WTC11 (cell line): ENCODE data around the gene COA1. TPM values are rescaled to one million over a fixed set of nuclear protein-coding genes. Genes with fewer than 3 reads are reported as not detected.
A peak's percentile ranks its signal among the peaks of the same experiment; 100 is the strongest.

Experiments
- ATAC-seq: fragments of 200-7000 bp; cut with Tn5 transposase; 2 replicates; pipeline ENCODE4 v1.10.0; 2021; ENCODE audit warnings: mild to moderate bottlenecking, moderate library complexity
- Bru-seq: library from RNA; stranded (reverse); fragments of 400-500 nt; gene quantifications from one replicate; lab custom pipeline; 2021; lab: Mats Ljungman, UMichigan
- CTCF ChIA-PET: fragments of 300-600 bp; sonication (Branson Sonifier 250); formaldehyde crosslinking; loops from one replicate; lab custom pipeline; 2021; ENCODE audit warnings: antibody characterized with exemption; lab: Charles Lee
- POLR2A ChIA-PET: fragments of 350-600 bp; sonication (Branson Sonifier 250); formaldehyde crosslinking; loops from one replicate; lab custom pipeline; 2021; ENCODE audit warnings: antibody characterized with exemption; lab: Charles Lee
- DNase-seq: peaks from one replicate; pipeline ENCODE4 v3.0.0; 2021; ENCODE audit warnings: low spot score
- H3K27ac Mint-ChIP-seq: 2 replicates; pipeline ENCODE4 v1.8.0; 2021; ENCODE audit warnings: mixed read lengths
- H3K27me3 Mint-ChIP-seq: 2 replicates; pipeline ENCODE4 v1.8.0; 2021; ENCODE audit warnings: low read depth, mild to moderate bottlenecking, moderate library complexity, mixed read lengths
- H3K36me3 Mint-ChIP-seq: 2 replicates; pipeline ENCODE4 v1.8.0; 2021; ENCODE audit warnings: mixed read lengths
- H3K4me1 Mint-ChIP-seq: 2 replicates; pipeline ENCODE4 v1.8.0; 2022; ENCODE audit warnings: mixed read lengths
- H3K4me3 Mint-ChIP-seq: 2 replicates; pipeline ENCODE4 v1.8.0; 2021; ENCODE audit warnings: mild to moderate bottlenecking, moderate library complexity, mixed read lengths
- H3K9me3 Mint-ChIP-seq: 2 replicates; pipeline ENCODE4 v1.8.0; 2021; ENCODE audit warnings: mixed read lengths
- CREB1 ChIP-seq: sonication (generic); formaldehyde crosslinking; IDR thresholded peaks from 2 replicates; pipeline ENCODE4 v1.8.0; 2023; ENCODE audit warnings: mild to moderate bottlenecking, missing genetic modification reagents
- CREM ChIP-seq: sonication (generic); formaldehyde crosslinking; IDR thresholded peaks from 2 replicates; pipeline ENCODE4 v1.8.1; 2022; ENCODE audit warnings: mild to moderate bottlenecking, missing genetic modification reagents, moderate library complexity
- ELF4 ChIP-seq: sonication (generic); formaldehyde crosslinking; IDR thresholded peaks from 2 replicates; pipeline ENCODE4 v1.8.1; 2022; ENCODE audit warnings: low read depth, mild to moderate bottlenecking, moderate library complexity, missing genetic modification reagents
- ESRRA ChIP-seq: sonication (generic); formaldehyde crosslinking; IDR thresholded peaks from 2 replicates; pipeline ENCODE4 v1.8.1; 2022; ENCODE audit warnings: mild to moderate bottlenecking, missing genetic modification reagents, borderline replicate concordance
- FOXK1 ChIP-seq: sonication (generic); formaldehyde crosslinking; IDR thresholded peaks from 2 replicates; pipeline ENCODE4 v1.8.0; 2022; ENCODE audit warnings: mild to moderate bottlenecking, moderate library complexity, missing genetic modification reagents
- FOXP1 ChIP-seq: sonication (generic); formaldehyde crosslinking; IDR thresholded peaks from 2 replicates; pipeline ENCODE4 v1.8.0; 2022; ENCODE audit warnings: missing genetic modification reagents, mild to moderate bottlenecking, moderate library complexity, borderline replicate concordance
- GABPB1 ChIP-seq: sonication (generic); formaldehyde crosslinking; IDR thresholded peaks from 2 replicates; pipeline ENCODE4 v1.8.1; 2023; ENCODE audit warnings: mild to moderate bottlenecking, missing genetic modification reagents
- JAZF1 ChIP-seq: fragments of 250-450 bp; sonication (Bioruptor Pico); IDR thresholded peaks from 2 replicates; pipeline ENCODE4 v1.9.0; 2021; ENCODE audit warnings: moderate library complexity, mild to moderate bottlenecking, inconsistent platforms
- MYBL2 ChIP-seq: sonication (generic); formaldehyde crosslinking; IDR thresholded peaks from 2 replicates; pipeline ENCODE4 v1.8.1; 2023; ENCODE audit warnings: mild to moderate bottlenecking, moderate library complexity, missing genetic modification reagents
- NFE2L1 ChIP-seq: sonication (generic); formaldehyde crosslinking; IDR thresholded peaks from 2 replicates; pipeline ENCODE4 v1.8.1; 2023; ENCODE audit warnings: missing genetic modification reagents
- RELA ChIP-seq: sonication (generic); formaldehyde crosslinking; IDR thresholded peaks from 2 replicates; pipeline ENCODE4 v1.8.1; 2022; ENCODE audit warnings: missing genetic modification reagents, mild to moderate bottlenecking, borderline replicate concordance
- TEAD1 ChIP-seq: sonication (generic); formaldehyde crosslinking; IDR thresholded peaks from 2 replicates; pipeline ENCODE4 v1.8.0; 2022; ENCODE audit warnings: mild to moderate bottlenecking, missing genetic modification reagents
- ZNF416 ChIP-seq: fragments of 250-450 bp; sonication (Bioruptor Pico); IDR thresholded peaks from 2 replicates; pipeline ENCODE4 v1.9.0; 2021; ENCODE audit warnings: mild to moderate bottlenecking, inconsistent platforms
- long read RNA-seq, 3 experiments: library from RNA in 1 of 3; library from capped mRNA in 1 of 3; library from polyadenylated mRNA in 1 of 3; unstranded in 2 of 3; stranded (forward) in 1 of 3; transcript quantifications; one replicate each; pipeline ENCODE4 v2.0.0, GENCODE V29; 2021
- total RNA-seq: library from RNA; stranded (reverse); gene quantifications from 3 replicates; pipeline ENCODE4 v1.2.3, GENCODE V29; 2021
- TF ChIP-seq, protein P1 (sequence below): sonication (generic); formaldehyde crosslinking; IDR thresholded peaks from 2 replicates; pipeline ENCODE4 v1.8.0; 2022; ENCODE audit warnings: mild to moderate bottlenecking, missing genetic modification reagents
- TF ChIP-seq, protein P2 (sequence below): fragments of 250-450 bp; sonication (Bioruptor Pico); IDR thresholded peaks from 2 replicates; pipeline ENCODE4 v1.9.0; 2021; ENCODE audit warnings: mild to moderate bottlenecking
- TF ChIP-seq, protein P3 (sequence below): sonication (generic); formaldehyde crosslinking; IDR thresholded peaks from 2 replicates; pipeline ENCODE4 v1.8.0; 2022; ENCODE audit warnings: missing genetic modification reagents
- TF ChIP-seq, protein P4 (sequence below): sonication (generic); formaldehyde crosslinking; IDR thresholded peaks from 2 replicates; pipeline ENCODE4 v1.8.1; 2023; ENCODE audit warnings: mild to moderate bottlenecking, missing genetic modification reagents
- TF ChIP-seq, protein P5 (sequence below): sonication (generic); formaldehyde crosslinking; IDR thresholded peaks from 2 replicates; pipeline ENCODE4 v1.8.0; 2022; ENCODE audit warnings: mild to moderate bottlenecking, missing genetic modification reagents
- TF ChIP-seq, protein P6 (sequence below): sonication (generic); formaldehyde crosslinking; IDR thresholded peaks from 2 replicates; pipeline ENCODE4 v1.8.1; 2022; ENCODE audit warnings: low read depth, mild to moderate bottlenecking, moderate library complexity, missing genetic modification reagents, borderline replicate concordance
- TF ChIP-seq, protein P7 (sequence below): sonication (generic); formaldehyde crosslinking; IDR thresholded peaks from 2 replicates; pipeline ENCODE4 v1.8.0; 2022; ENCODE audit warnings: mild to moderate bottlenecking, missing genetic modification reagents
- TF ChIP-seq, protein P8 (sequence below): sonication (generic); formaldehyde crosslinking; IDR thresholded peaks from 2 replicates; pipeline ENCODE4 v1.8.1; 2023; ENCODE audit warnings: mild to moderate bottlenecking, missing genetic modification reagents

COA1 gene, protein sequence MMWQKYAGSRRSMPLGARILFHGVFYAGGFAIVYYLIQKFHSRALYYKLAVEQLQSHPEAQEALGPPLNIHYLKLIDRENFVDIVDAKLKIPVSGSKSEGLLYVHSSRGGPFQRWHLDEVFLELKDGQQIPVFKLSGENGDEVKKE
- total RNA-seq = 132 to 148 TPM (median 146 TPM) in 3 replicates
- Bru-seq, nascent RNA = percentile 92 among the genes with signal in this experiment
- long read RNA-seq, experiment 1, transcript COA1-201 (6 exons, 927 nt) = major isoform, 118 of 193 reads
- long read RNA-seq, experiment 1, partial matches to known transcripts = 30 of 193 reads
- long read RNA-seq, experiment 1, other reads (novel, unspliced or antisense) = 32 of 193 reads
- long read RNA-seq, experiment 2, transcript COA1-203 (5 exons, 2,448 nt) = minor isoform, 22 of 197 reads
- long read RNA-seq, experiment 2, transcript COA1-201 (6 exons, 927 nt) = major isoform, 108 of 197 reads
- long read RNA-seq, experiment 2, partial matches to known transcripts = 34 of 197 reads
- long read RNA-seq, experiment 2, other reads (novel, unspliced or antisense) = 31 of 197 reads
- long read RNA-seq, experiment 3, transcript COA1-201 (6 exons, 927 nt) = major isoform, 266 of 387 reads
- long read RNA-seq, experiment 3, partial matches to known transcripts = 80 of 387 reads
- long read RNA-seq, experiment 3, other reads (novel, unspliced or antisense) = 38 of 387 reads

DNA sequence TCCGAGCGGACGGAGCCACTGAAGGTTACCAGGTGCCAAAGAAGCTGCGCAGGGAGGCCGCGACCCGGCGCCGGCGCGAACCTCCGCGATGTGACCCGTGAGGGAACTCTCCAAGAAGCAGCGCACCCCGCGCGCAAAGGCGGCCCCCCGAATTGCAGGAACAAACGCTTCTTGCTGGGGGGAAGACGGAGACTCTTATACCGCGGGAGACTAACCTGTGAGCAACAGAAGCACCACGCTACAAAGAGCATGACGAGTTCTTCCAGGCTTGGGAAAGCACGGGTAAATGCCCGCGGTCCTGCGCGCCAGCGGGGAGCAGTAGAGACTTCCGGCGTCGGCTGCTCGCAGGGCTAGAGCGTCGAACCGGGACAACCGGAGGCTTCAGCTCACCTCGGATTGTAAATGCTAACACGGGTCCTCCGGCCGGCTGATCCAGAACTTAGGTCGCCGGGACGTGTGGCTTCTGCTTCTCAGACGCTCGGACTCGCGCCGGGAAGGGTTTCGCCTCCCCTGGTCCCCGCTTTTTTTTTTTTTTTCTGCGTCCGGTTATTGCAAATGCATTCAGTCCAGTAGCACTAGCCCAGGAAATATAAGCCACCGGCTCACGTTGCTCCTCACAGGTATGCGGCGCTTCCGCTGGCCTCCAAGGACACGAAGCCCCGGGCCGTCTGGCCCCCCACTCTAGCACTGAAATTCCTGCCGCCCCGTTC is at the start of gene COA1:
TSS of gene COA1 (minus strand) at position 310 of the 710 bp plus-strand sequence. CDS start 80,909 bp downstream, outside the sequence.
- ChIA-PET POLR2A (interaction anchor here (0.6 to 1.1 kb wide), 6 partner anchors 28 to 502 kb away, joined by 3 to 7 read pairs (median 3); partner anchors contain the start of gene STK17A), CTCF (interaction anchor here (0.8 to 3.5 kb wide), 6 partner anchors 8 to 492 kb away, joined by 3 to 45 read pairs (median 4); partner anchors contain the start of gene STK17A)
- no peaks in the 10 kb centered on the region for H3K9me3 Mint-ChIP-seq
- H3K27ac Mint-ChIP-seq = peak within 1 kb of the TSS; percentile 90
- no peaks in the 10 kb centered on the region for H3K27me3 Mint-ChIP-seq
- ATAC-seq (peak; percentile 97), DNase-seq (peak; percentile 74)
- peaks cover 3% of the 10 kb centered on the region for H3K36me3 Mint-ChIP-seq
- H3K4me1 Mint-ChIP-seq = peaks cover 20% of the 10 kb centered on the region
- H3K4me3 Mint-ChIP-seq = peak within 1 kb of the TSS; percentile 96
- TF ChIP-seq RELA = no peak
- TF ChIP-seq ESRRA (CRISPR knock-in tag) = no peak; the same call in 1 of the 2 replicates
- 0 out of 2 replicates have a peak, but pooled peaks have one; percentile 40 for TF ChIP-seq CREB1 (CRISPR knock-in tag)
- TF ChIP-seq MYBL2 (CRISPR knock-in tag) = peak; percentile 65; the same call in 1 of the 2 replicates
- TF ChIP-seq, protein P1, sequence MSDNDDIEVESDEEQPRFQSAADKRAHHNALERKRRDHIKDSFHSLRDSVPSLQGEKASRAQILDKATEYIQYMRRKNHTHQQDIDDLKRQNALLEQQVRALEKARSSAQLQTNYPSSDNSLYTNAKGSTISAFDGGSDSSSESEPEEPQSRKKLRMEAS = peak; percentile 73
- TF ChIP-seq TEAD1 (CRISPR knock-in tag) = peak; percentile 42; the same call in 1 of the 2 replicates
- TF ChIP-seq, protein P2, sequence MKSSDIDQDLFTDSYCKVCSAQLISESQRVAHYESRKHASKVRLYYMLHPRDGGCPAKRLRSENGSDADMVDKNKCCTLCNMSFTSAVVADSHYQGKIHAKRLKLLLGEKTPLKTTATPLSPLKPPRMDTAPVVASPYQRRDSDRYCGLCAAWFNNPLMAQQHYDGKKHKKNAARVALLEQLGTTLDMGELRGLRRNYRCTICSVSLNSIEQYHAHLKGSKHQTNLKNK (CRISPR knock-in tag) = no peak
- TF ChIP-seq FOXP1 = peak; percentile 83
- no peak for TF ChIP-seq ZNF416 (CRISPR knock-in tag)
- TF ChIP-seq, protein P3, sequence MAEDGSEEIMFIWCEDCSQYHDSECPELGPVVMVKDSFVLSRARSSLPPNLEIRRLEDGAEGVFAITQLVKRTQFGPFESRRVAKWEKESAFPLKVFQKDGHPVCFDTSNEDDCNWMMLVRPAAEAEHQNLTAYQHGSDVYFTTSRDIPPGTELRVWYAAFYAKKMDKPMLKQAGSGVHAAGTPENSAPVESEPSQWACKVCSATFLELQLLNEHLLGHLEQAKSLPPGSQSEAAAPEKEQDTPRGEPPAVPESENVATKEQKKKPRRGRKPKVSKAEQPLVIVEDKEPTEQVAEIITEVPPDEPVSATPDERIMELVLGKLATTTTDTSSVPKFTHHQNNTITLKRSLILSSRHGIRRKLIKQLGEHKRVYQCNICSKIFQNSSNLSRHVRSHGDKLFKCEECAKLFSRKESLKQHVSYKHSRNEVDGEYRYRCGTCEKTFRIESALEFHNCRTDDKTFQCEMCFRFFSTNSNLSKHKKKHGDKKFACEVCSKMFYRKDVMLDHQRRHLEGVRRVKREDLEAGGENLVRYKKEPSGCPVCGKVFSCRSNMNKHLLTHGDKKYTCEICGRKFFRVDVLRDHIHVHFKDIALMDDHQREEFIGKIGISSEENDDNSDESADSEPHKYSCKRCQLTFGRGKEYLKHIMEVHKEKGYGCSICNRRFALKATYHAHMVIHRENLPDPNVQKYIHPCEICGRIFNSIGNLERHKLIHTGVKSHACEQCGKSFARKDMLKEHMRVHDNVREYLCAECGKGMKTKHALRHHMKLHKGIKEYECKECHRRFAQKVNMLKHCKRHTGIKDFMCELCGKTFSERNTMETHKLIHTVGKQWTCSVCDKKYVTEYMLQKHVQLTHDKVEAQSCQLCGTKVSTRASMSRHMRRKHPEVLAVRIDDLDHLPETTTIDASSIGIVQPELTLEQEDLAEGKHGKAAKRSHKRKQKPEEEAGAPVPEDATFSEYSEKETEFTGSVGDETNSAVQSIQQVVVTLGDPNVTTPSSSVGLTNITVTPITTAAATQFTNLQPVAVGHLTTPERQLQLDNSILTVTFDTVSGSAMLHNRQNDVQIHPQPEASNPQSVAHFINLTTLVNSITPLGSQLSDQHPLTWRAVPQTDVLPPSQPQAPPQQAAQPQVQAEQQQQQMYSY (CRISPR knock-in tag) = 0 out of 2 replicates have a peak, but pooled peaks have one; percentile 28
- TF ChIP-seq NFE2L1 = peak; percentile 56; the same call in 1 of the 2 replicates
- TF ChIP-seq, protein P4, sequence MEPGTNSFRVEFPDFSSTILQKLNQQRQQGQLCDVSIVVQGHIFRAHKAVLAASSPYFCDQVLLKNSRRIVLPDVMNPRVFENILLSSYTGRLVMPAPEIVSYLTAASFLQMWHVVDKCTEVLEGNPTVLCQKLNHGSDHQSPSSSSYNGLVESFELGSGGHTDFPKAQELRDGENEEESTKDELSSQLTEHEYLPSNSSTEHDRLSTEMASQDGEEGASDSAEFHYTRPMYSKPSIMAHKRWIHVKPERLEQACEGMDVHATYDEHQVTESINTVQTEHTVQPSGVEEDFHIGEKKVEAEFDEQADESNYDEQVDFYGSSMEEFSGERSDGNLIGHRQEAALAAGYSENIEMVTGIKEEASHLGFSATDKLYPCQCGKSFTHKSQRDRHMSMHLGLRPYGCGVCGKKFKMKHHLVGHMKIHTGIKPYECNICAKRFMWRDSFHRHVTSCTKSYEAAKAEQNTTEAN (CRISPR knock-in tag) = peak; percentile 76; the same call in 1 of the 2 replicates
- TF ChIP-seq FOXK1 (CRISPR knock-in tag) = peak; percentile 92
- TF ChIP-seq CREM (CRISPR knock-in tag) = peak; percentile 76; the same call in 1 of the 2 replicates
- TF ChIP-seq, protein P5, sequence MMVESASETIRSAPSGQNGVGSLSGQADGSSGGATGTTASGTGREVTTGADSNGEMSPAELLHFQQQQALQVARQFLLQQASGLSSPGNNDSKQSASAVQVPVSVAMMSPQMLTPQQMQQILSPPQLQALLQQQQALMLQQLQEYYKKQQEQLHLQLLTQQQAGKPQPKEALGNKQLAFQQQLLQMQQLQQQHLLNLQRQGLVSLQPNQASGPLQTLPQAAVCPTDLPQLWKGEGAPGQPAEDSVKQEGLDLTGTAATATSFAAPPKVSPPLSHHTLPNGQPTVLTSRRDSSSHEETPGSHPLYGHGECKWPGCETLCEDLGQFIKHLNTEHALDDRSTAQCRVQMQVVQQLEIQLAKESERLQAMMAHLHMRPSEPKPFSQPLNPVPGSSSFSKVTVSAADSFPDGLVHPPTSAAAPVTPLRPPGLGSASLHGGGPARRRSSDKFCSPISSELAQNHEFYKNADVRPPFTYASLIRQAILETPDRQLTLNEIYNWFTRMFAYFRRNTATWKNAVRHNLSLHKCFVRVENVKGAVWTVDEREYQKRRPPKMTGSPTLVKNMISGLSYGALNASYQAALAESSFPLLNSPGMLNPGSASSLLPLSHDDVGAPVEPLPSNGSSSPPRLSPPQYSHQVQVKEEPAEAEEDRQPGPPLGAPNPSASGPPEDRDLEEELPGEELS = peak; percentile 82; the same call in 1 of the 2 replicates
- TF ChIP-seq, protein P6, sequence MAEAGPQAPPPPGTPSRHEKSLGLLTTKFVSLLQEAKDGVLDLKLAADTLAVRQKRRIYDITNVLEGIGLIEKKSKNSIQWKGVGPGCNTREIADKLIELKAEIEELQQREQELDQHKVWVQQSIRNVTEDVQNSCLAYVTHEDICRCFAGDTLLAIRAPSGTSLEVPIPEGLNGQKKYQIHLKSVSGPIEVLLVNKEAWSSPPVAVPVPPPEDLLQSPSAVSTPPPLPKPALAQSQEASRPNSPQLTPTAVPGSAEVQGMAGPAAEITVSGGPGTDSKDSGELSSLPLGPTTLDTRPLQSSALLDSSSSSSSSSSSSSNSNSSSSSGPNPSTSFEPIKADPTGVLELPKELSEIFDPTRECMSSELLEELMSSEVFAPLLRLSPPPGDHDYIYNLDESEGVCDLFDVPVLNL (CRISPR knock-in tag) = 0 out of 2 replicates have a peak, but pooled peaks have one; percentile 49
- no peak for TF ChIP-seq JAZF1 (CRISPR knock-in tag)
- TF ChIP-seq GABPB1 = peak; percentile 72
- peak; percentile 73; the same call in 1 of the 2 replicates for TF ChIP-seq ELF4 (CRISPR knock-in tag)
- TF ChIP-seq, protein P7, sequence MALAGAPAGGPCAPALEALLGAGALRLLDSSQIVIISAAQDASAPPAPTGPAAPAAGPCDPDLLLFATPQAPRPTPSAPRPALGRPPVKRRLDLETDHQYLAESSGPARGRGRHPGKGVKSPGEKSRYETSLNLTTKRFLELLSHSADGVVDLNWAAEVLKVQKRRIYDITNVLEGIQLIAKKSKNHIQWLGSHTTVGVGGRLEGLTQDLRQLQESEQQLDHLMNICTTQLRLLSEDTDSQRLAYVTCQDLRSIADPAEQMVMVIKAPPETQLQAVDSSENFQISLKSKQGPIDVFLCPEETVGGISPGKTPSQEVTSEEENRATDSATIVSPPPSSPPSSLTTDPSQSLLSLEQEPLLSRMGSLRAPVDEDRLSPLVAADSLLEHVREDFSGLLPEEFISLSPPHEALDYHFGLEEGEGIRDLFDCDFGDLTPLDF (CRISPR knock-in tag) = no peak
- TF ChIP-seq, protein P8, sequence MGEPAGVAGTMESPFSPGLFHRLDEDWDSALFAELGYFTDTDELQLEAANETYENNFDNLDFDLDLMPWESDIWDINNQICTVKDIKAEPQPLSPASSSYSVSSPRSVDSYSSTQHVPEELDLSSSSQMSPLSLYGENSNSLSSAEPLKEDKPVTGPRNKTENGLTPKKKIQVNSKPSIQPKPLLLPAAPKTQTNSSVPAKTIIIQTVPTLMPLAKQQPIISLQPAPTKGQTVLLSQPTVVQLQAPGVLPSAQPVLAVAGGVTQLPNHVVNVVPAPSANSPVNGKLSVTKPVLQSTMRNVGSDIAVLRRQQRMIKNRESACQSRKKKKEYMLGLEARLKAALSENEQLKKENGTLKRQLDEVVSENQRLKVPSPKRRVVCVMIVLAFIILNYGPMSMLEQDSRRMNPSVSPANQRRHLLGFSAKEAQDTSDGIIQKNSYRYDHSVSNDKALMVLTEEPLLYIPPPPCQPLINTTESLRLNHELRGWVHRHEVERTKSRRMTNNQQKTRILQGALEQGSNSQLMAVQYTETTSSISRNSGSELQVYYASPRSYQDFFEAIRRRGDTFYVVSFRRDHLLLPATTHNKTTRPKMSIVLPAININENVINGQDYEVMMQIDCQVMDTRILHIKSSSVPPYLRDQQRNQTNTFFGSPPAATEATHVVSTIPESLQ (CRISPR knock-in tag) = no peak
